GM12878 (cell line): ENCODE data around the gene DIRAS1. TPM values are rescaled to one million over a fixed set of nuclear protein-coding genes. Genes with fewer than 3 reads are reported as not detected.

Source experiments
- ATAC-seq: fragments of 200-7000 bp; cut with Tn5 transposase; 3 replicates; pipeline ENCODE4 v1.9.1; 2020; ENCODE audit warnings: mild to moderate bottlenecking, moderate library complexity
- BruUV-seq: library from RNA; stranded (reverse); fragments of 400-500 nt; replicated peaks from 2 replicates; lab custom pipeline; 2021; lab: Mats Ljungman, UMichigan
- CTCF ChIA-PET: fragments of 300-600 bp; sonication (Branson Sonifier 250); formaldehyde crosslinking; extraction: SDS; loops from one replicate; lab custom pipeline; 2021; ENCODE audit warnings: inconsistent platforms; lab: Yijun Ruan, JAX
- POLR2A ChIA-PET: fragments of 350-600 bp; formaldehyde crosslinking; extraction: SDS; loops from one replicate; lab custom pipeline; 2021; ENCODE audit warnings: inconsistent platforms; lab: Charles Lee
- RAD21 ChIA-PET: fragments of 300-600 bp; sonication (Branson Sonifier 250); formaldehyde crosslinking; loops from one replicate; lab custom pipeline; 2023; ENCODE audit warnings: antibody characterized with exemption; ENCODE audit not compliant: unreplicated experiment; lab: Charles Lee
- SMC1A ChIA-PET: fragments of 300-600 bp; sonication (Branson Sonifier 250); formaldehyde crosslinking; loops from one replicate; lab custom pipeline; 2023; ENCODE audit not compliant: unreplicated experiment, uncharacterized antibody; lab: Charles Lee
- DNase-seq: peaks from one replicate; pipeline ENCODE4 v3.0.0-alpha.2; 2011; ENCODE audit warnings: low read depth, low spot score
- FAIRE-seq: peaks from 3 replicates; lab custom pipeline; 2011; peaks lifted over from hg19 to GRCh38; lab: Jason Lieb, UNC
- H2AFZ ChIP-seq: 2 replicates; pipeline ENCODE4 v1.6.0; 2011; ENCODE audit warnings: low read depth, low read length, control low read depth; ENCODE audit not compliant: control insufficient read depth
- H3K27ac ChIP-seq: 2 replicates; pipeline ENCODE4 v1.5.1; 2011; ENCODE audit warnings: control low read depth; ENCODE audit not compliant: control insufficient read depth, insufficient read depth
- H3K27me3 ChIP-seq, 2 experiments: replicated peaks in 1 of 2; 2 replicates each; pipeline versions ENCODE4 v1.6.0 to v1.6.1; 2011; ENCODE audit warnings: low read length in 1 of 2; ENCODE audit not compliant: control insufficient read depth in 2 of 2, insufficient read depth in 2 of 2
- H3K36me3 ChIP-seq, 2 experiments: 2 replicates each; pipeline ENCODE4 v1.5.1; 2011; ENCODE audit warnings: low read length in 1 of 2; ENCODE audit not compliant: control insufficient read depth in 2 of 2, insufficient read depth in 2 of 2
- H3K4me1 ChIP-seq: 2 replicates; pipeline ENCODE4 v1.6.1; 2011; ENCODE audit warnings: mild to moderate bottlenecking, low read length, moderate library complexity, mixed read lengths; ENCODE audit not compliant: control insufficient read depth, insufficient read depth
- H3K4me2 ChIP-seq: 2 replicates; pipeline ENCODE4 v1.6.0; 2011; ENCODE audit warnings: control low read depth; ENCODE audit not compliant: control insufficient read depth, insufficient read depth
- H3K4me3 ChIP-seq: fragments of 200-600 bp; sonication (generic); 2 replicates; pipeline ENCODE4 v1.5.1; 2016
- H3K79me2 ChIP-seq: 2 replicates; pipeline ENCODE4 v1.6.0; 2011; ENCODE audit warnings: low read length; ENCODE audit not compliant: control insufficient read depth, insufficient read depth
- H3K9ac ChIP-seq: 2 replicates; pipeline ENCODE4 v1.8.0; 2011; ENCODE audit warnings: low read length, control low read depth, mixed read lengths; ENCODE audit not compliant: control insufficient read depth, insufficient read depth
- H3K9me3 ChIP-seq: replicated peaks from 3 replicates; pipeline ENCODE4 v1.5.1; 2011; ENCODE audit warnings: mild to moderate bottlenecking, low read length; ENCODE audit not compliant: control insufficient read depth, insufficient read depth
- H4K20me1 ChIP-seq: 2 replicates; pipeline ENCODE4 v1.6.0; 2011; ENCODE audit not compliant: control insufficient read depth, insufficient read depth
- ATF2 ChIP-seq: IDR thresholded peaks from 2 replicates; pipeline ENCODE4 v1.6.1; 2012; ENCODE audit warnings: low read length, inconsistent platforms
- BCL11A ChIP-seq: IDR thresholded peaks from 2 replicates; pipeline ENCODE4 v1.6.1; 2011; ENCODE audit warnings: low read depth, low read length
- EED ChIP-seq: sonication (generic); IDR thresholded peaks from 2 replicates; pipeline ENCODE4 v1.6.1; 2016; ENCODE audit warnings: antibody characterized with exemption, low read depth
- FOXK2 ChIP-seq: fragments of 450-650 bp; IDR thresholded peaks from 2 replicates; pipeline ENCODE4 v1.6.1; 2017; ENCODE audit warnings: mild to moderate bottlenecking, moderate library complexity
- POLR2A ChIP-seq: IDR thresholded peaks from 2 replicates; pipeline ENCODE4 v1.6.1; 2011; ENCODE audit warnings: low read depth, mild to moderate bottlenecking, low read length
- SMC3 ChIP-seq: IDR thresholded peaks from 2 replicates; pipeline ENCODE4 v1.6.1; 2011; ENCODE audit warnings: low read length, improper control_type of control experiment, borderline replicate concordance
- TCF12 ChIP-seq: IDR thresholded peaks from 2 replicates; pipeline ENCODE4 v1.6.1; 2011; ENCODE audit warnings: low read depth, mild to moderate bottlenecking, low read length
- ZBTB11 ChIP-seq: fragments of 450-650 bp; formaldehyde crosslinking; IDR thresholded peaks from 2 replicates; pipeline ENCODE4 v1.5.0; 2022; ENCODE audit warnings: mild to moderate bottlenecking, missing genetic modification characterization
- WGBS: methylation state at CpG from one replicate; pipeline ENCODE4 v1.1.6; 2016; ENCODE audit warnings: low lambda C conversion rate; ENCODE audit not compliant: insufficient replicate concordance, insufficient coverage; ENCODE audit errors: missing lambda C conversion rate; 5-methylcytosine and 5-hydroxymethylcytosine counted together
- in situ Hi-C: fragments of 300-500 bp; cut with MboI; formaldehyde crosslinking; loops from 9 replicates; pipeline ENCODE4 v1.14.3; 2018; ENCODE audit warnings: mixed read lengths
- intact Hi-C: fragments of 100-400 bp; cut with micrococcal nuclease; formaldehyde crosslinking; loops from one replicate; pipeline ENCODE4 v1.14.2; 2022; ENCODE audit not compliant: unreplicated experiment
- polyA plus RNA-seq, 11 experiments: library from polyadenylated mRNA; depleted of rRNA in 4 of 11; unstranded in 6 of 11; stranded (reverse) in 5 of 11; fragments of >200 nt; fragmentation: Nextera tagmentation in 4 of 11; fragmentation: Illumina TruSeq in 1 of 11; extraction: Ambion mirVana in 4 of 11; extraction: Trizol in 1 of 11; gene quantifications; 1 replicate in 1 of 11; 2 replicates in 10 of 11; pipeline versions ENCODE4 v1.2.1 to v1.2.3, GENCODE V29; 2011 to 2016; ENCODE audit warnings: inconsistent platforms in 2 of 11, missing spikeins in 2 of 11, low read depth in 1 of 11
- total RNA-seq, 4 experiments: library from RNA; depleted of rRNA in 3 of 4; stranded (reverse); fragments of >200 nt in 3 of 4; fragmentation: Illumina TruSeq in 1 of 4; extraction: Trizol in 1 of 4; gene quantifications; 2 replicates each; pipeline versions ENCODE4 v1.2.1 to v1.2.3, GENCODE V29; 2013 to 2021

DIRAS1 gene
- total and polyA plus RNA-seq, 10 of the 15 experiments (the other 5 are each of a cell fraction or from before 2014, with no cell fraction given), result 0.04 to 0.18 (median 0.08) TPM; not detected in 3

- H3K27ac ChIP-seq, result no peak overlapping the region
- H3K4me3 ChIP-seq, result no peak overlapping the region
- no peak overlapping the region for H3K4me2 ChIP-seq
- no TSS peak for BruUV-seq
- POLR2A ChIA-PET, result no interaction called here
- CTCF ChIA-PET, result interaction anchor here (0.6 to 0.7 kb wide), 2 partner anchors 16 to 605 kb away, joined by 3 to 6 read pairs; no protein-coding TSS in a partner anchor
- intact Hi-C loops (no loop called here), in situ Hi-C loops (no loop called here)
- TF ChIP-seq FOXK2 (no peak), ATF2 (no peak), BCL11A (no peak), EED (no peak), POLR2A (no peak), SMC3 (no peak), ZBTB11 (CRISPR knock-in tag) (no peak), TCF12 (no peak)
- RAD21 ChIA-PET, result no interaction called here
- no peaks in the 10 kb centered on the region for H3K9me3 ChIP-seq
- no peak overlapping the region for H3K9ac ChIP-seq
- no peaks in the 10 kb centered on the region for H3K4me1 ChIP-seq
- ATAC-seq (no peak), FAIRE-seq (no peak), DNase-seq (no peak)
- WGBS, result 97% methylated on average over 18 of the region's 19 CpGs
- H3K36me3 ChIP-seq, result peaks cover 5 to 39% of the 10 kb centered on the region in 2 experiments; a peak in 3 of 4 replicates
- SMC1A ChIA-PET, result no interaction called here
- no peaks in the 10 kb centered on the region for H3K27me3 ChIP-seq
- no peak overlapping the region for H2AFZ ChIP-seq
- H4K20me1 ChIP-seq, result peaks cover 3% of the 10 kb centered on the region; the same call in 1 of the 2 replicates
- H3K79me2 ChIP-seq, result peaks cover 18% of the 10 kb centered on the region
These were observed 46.5 kb upstream of the DIRAS1 start for GRCh38 chr19:2767688-2768087.
